Adipocyte (in vitro differentiated cells): ENCODE data around the gene RTN1.

Source experiments
- DNase-seq: peaks from one replicate; pipeline ENCODE4 v3.0.0-alpha.2; 2015; ENCODE audit warnings: low read depth
- H3K27me3 ChIP-seq: replicated peaks from 2 replicates; pipeline ENCODE4 v1.7.0; 2013; ENCODE audit warnings: mild to moderate bottlenecking, low read length, moderate library complexity; ENCODE audit not compliant: control insufficient read depth, insufficient read depth
- H3K36me3 ChIP-seq: 2 replicates; pipeline ENCODE4 v1.7.0; 2013; ENCODE audit warnings: low read length, mild to moderate bottlenecking, moderate library complexity; ENCODE audit not compliant: control insufficient read depth, insufficient read depth, severe bottlenecking
- H3K4me1 ChIP-seq: 2 replicates; pipeline ENCODE4 v1.7.0; 2013; ENCODE audit warnings: mild to moderate bottlenecking, low read length, moderate library complexity; ENCODE audit not compliant: control insufficient read depth, insufficient read depth
- H3K4me3 ChIP-seq: 2 replicates; pipeline ENCODE4 v1.7.0; 2013; ENCODE audit warnings: mild to moderate bottlenecking, low read length, moderate library complexity
- H3K9ac ChIP-seq: 2 replicates; pipeline ENCODE4 v1.7.0; 2013; ENCODE audit warnings: mild to moderate bottlenecking, low read length, moderate library complexity
- H3K9me3 ChIP-seq: 2 replicates; pipeline ENCODE4 v1.7.0; 2013; ENCODE audit warnings: mild to moderate bottlenecking, low read length, moderate library complexity; ENCODE audit not compliant: control insufficient read depth

RTN1 gene

GRCh38 chr14:59782760-59783159 lies 87.8 kb downstream of the RTN1 start:
- H3K4me1 ChIP-seq: peaks cover 3% of the 10 kb centered on the region
- no peaks in the 10 kb centered on the region for H3K27me3 ChIP-seq
- H3K9me3 ChIP-seq: no peaks in the 10 kb centered on the region
- no peaks in the 10 kb centered on the region for H3K36me3 ChIP-seq
- no peak overlapping the region for H3K4me3 ChIP-seq
- no peak overlapping the region for H3K9ac ChIP-seq
- DNase-seq: no peak

DNA sequence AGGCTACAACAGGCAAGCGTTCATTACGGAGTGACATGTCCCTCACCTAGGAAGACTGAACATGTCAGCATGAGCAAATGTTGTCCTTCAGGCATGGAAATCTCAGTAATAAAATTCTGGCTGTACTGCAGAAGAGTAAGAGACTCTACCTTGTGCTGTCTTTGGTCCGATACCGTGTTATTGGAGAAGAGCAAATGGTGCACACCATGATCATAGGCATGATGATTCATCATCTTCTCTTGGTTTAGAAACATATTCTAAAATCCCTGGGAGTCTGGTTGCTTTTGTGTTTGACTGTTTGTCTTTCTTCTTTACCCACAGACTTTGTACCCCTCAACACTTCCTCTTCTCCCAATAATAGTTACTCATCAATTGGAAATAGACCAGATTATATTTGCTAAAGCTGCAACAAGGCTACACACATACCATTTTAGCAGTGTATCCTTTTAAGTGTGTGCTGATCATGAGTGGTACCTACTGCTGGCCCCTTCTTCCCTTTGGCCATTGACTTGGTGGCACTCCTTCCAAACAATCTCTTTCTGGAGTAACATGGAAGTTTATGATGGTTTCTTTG lies 93.5 kb downstream of the RTN1 start:
- no peaks in the 10 kb centered on the region for H3K4me1 ChIP-seq

DNA sequence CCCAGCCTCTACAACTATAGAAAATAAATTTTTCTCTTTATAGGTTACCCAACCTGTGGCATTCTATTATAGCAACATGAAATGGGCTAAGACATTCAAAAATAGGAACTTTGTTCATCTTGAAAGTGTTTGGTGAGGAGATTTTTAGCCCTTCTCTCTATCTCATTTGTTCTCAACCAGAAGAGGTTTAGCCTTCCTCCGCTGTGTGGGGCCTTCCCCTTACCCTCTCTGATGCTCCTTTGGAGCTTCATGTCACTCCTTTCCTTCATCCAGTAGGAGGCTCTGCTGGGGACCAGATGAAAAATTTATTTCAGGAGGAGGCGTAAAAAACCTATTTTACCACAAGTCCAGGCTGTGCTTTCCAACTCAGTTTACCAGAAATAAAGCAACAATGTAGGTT lies 94.1 kb downstream of the RTN1 start:
- H3K9me3 ChIP-seq: no peaks in the 10 kb centered on the region
- no peak overlapping the region for H3K4me3 ChIP-seq

More for the DNA sequence above, 93.5 kb downstream of the RTN1 start:
- no peaks in the 10 kb centered on the region for H3K27me3 ChIP-seq
- no peak for DNase-seq
- no peak overlapping the region for H3K4me3 ChIP-seq
- H3K36me3 ChIP-seq: no peaks in the 10 kb centered on the region
- H3K9ac ChIP-seq: no peak overlapping the region
- H3K9me3 ChIP-seq: no peaks in the 10 kb centered on the region

GRCh38 chr14:59772233-59772632 lies 98.3 kb downstream of the RTN1 start:
- peaks cover 6% of the 10 kb centered on the region for H3K4me1 ChIP-seq
- no peak overlapping the region for H3K9ac ChIP-seq
- no peak overlapping the region for H3K4me3 ChIP-seq
- H3K27me3 ChIP-seq: no peaks in the 10 kb centered on the region
- H3K36me3 ChIP-seq: no peaks in the 10 kb centered on the region
- no peaks in the 10 kb centered on the region for H3K9me3 ChIP-seq
- no peak for DNase-seq

More for the DNA sequence above, 94.1 kb downstream of the RTN1 start:
- Histone ChIP-seq H3K4me1 (peaks cover 3% of the 10 kb centered on the region), H3K27me3 (no peaks in the 10 kb centered on the region), H3K9ac (no peak overlapping the region), H3K36me3 (no peaks in the 10 kb centered on the region)
- DNase-seq: no peak

GRCh38 chr14:59771577-59771976 lies 99.0 kb downstream of the RTN1 start:
- Histone ChIP-seq H3K4me1 (peaks cover 6% of the 10 kb centered on the region), H3K36me3 (no peaks in the 10 kb centered on the region), H3K27me3 (no peaks in the 10 kb centered on the region), H3K4me3 (no peak overlapping the region), H3K9ac (no peak overlapping the region), H3K9me3 (no peaks in the 10 kb centered on the region)
- no peak for DNase-seq

DNA sequence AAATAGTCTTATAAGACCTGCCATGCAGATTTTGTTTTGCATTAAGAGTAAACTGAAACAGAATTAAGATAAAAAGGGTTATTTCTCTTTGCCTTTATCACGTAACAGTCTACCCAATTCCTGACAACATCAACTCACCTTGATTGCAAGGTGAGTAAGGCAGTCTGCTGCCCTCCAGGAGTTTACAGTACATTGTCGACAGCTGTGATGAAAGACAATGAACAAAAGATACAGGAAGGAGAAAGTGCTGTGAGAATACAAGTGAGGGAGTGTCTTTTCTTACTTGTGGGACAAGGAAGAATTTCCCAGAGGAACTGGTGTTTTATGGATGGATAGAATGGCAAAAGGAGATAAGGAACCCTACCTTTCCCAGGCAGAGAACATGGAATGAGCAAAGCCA lies 101.0 kb downstream of the RTN1 start:
- no peaks in the 10 kb centered on the region for H3K36me3 ChIP-seq
- no peaks in the 10 kb centered on the region for H3K27me3 ChIP-seq
- peaks cover 6% of the 10 kb centered on the region for H3K4me1 ChIP-seq
- no peak overlapping the region for H3K9ac ChIP-seq
- no peaks in the 10 kb centered on the region for H3K9me3 ChIP-seq
- DNase-seq: no peak
- H3K4me3 ChIP-seq: no peak overlapping the region

GRCh38 chr14:59768855-59769375 lies 101.7 kb downstream of the RTN1 start:
- DNase-seq: no peak
- no peak overlapping the region for H3K9ac ChIP-seq
- no peaks in the 10 kb centered on the region for H3K9me3 ChIP-seq
- H3K27me3 ChIP-seq: no peaks in the 10 kb centered on the region
- H3K4me1 ChIP-seq: peaks cover 6% of the 10 kb centered on the region
- no peaks in the 10 kb centered on the region for H3K36me3 ChIP-seq
- H3K4me3 ChIP-seq: no peak overlapping the region

GRCh38 chr14:59761851-59762250 lies 108.7 kb downstream of the RTN1 start:
- DNase-seq: no peak
- H3K36me3 ChIP-seq: no peaks in the 10 kb centered on the region
- H3K27me3 ChIP-seq: no peaks in the 10 kb centered on the region
- H3K4me1 ChIP-seq: no peaks in the 10 kb centered on the region
- H3K9ac ChIP-seq: no peak overlapping the region
- H3K9me3 ChIP-seq: no peaks in the 10 kb centered on the region
- no peak overlapping the region for H3K4me3 ChIP-seq

- H3K27me3 ChIP-seq: no peaks in the 10 kb centered on the region
- no peak overlapping the region for H3K4me3 ChIP-seq
- H3K36me3 ChIP-seq: no peaks in the 10 kb centered on the region
- DNase-seq: no peak
- H3K9me3 ChIP-seq: no peaks in the 10 kb centered on the region
- H3K4me1 ChIP-seq: peaks cover 18% of the 10 kb centered on the region
- H3K9ac ChIP-seq: no peak overlapping the region
These were observed 115.0 kb downstream of the RTN1 start for GRCh38 chr14:59755409-59756135.

GRCh38 chr14:59754256-59754655 lies 116.3 kb downstream of the RTN1 start:
- H3K4me3 ChIP-seq: no peak overlapping the region
- no peaks in the 10 kb centered on the region for H3K36me3 ChIP-seq
- no peaks in the 10 kb centered on the region for H3K9me3 ChIP-seq
- H3K4me1 ChIP-seq: peaks cover 18% of the 10 kb centered on the region
- H3K27me3 ChIP-seq: no peaks in the 10 kb centered on the region
- no peak overlapping the region for H3K9ac ChIP-seq
- no peak for DNase-seq

DNA sequence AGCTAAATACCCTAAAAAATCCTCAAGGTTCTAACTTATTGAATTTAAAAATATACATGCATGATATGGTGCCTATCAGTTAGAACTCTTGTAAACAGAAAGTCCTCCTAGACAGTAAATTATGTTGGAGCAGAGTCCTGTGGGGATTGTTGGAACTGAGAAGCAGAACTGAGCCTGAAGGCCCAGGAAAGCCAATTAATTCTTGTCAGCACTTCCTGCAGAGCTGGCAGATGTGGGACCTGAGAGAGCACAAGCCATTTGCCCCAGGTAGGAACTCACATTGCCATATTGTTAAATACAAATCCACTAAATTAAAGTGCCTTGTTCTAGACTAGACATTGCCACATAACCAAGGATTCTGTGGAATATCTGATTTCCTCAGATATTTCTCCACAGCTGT lies 117.1 kb downstream of the RTN1 start:
- Histone ChIP-seq H3K36me3 (no peaks in the 10 kb centered on the region), H3K4me1 (peaks cover 18% of the 10 kb centered on the region)

More for the DNA sequence above, 117.1 kb downstream of the RTN1 start:
- no peak overlapping the region for H3K4me3 ChIP-seq
- H3K9ac ChIP-seq: no peak overlapping the region
- no peaks in the 10 kb centered on the region for H3K9me3 ChIP-seq
- no peak for DNase-seq
- H3K27me3 ChIP-seq: no peaks in the 10 kb centered on the region
